DMS53 treated with DMSO at 0.1 percent for 48 hours (cell line): ENCODE measurements around the gene FAM3B.
"Not testable (repeated sequence)": the region's sequence is repeated elsewhere in the genome, so short reads cannot be mapped to it uniquely, and the experiment has no call there.

Source experiments
- DNase-seq: peaks from one replicate; lab custom pipeline; 2025; ENCODE audit not compliant: unreplicated experiment; lab: John Stamatoyannopoulos, UW

The FAM3B gene

GRCh38 chr21:41316200-41317062 lies at the start of gene FAM3B:
FAM3B (plus strand) TSS chr21:41316801; CDS start chr21:41316880, 79 bp downstream.
- DNase-seq, result peak; percentile 34

GRCh38 chr21:41267346-41267745 lies 49.3 kb upstream of the FAM3B start:
- DNase-seq, result no peak

GRCh38 chr21:41269535-41269934 lies 47.1 kb upstream of the FAM3B start:
- DNase-seq, result no peak

GRCh38 chr21:41277196-41277595 lies 39.4 kb upstream of the FAM3B start:
- no peak for DNase-seq

GRCh38 chr21:41277846-41278245 lies 38.8 kb upstream of the FAM3B start:
- no peak for DNase-seq

- no peak for DNase-seq
These were observed 36.3 kb upstream of the FAM3B start for GRCh38 chr21:41280115-41280919.

- no peak for DNase-seq
These were observed 34.2 kb upstream of the FAM3B start for GRCh38 chr21:41282412-41282811.

GRCh38 chr21:41283211-41283818 lies 33.3 kb upstream of the FAM3B start:
- peak; percentile 37 for DNase-seq

GRCh38 chr21:41289431-41289830 lies 27.2 kb upstream of the FAM3B start:
- no peak for DNase-seq

GRCh38 chr21:41290106-41290799 lies 26.3 kb upstream of the FAM3B start:
- DNase-seq, result no peak

GRCh38 chr21:41294548-41295231 lies 21.9 kb upstream of the FAM3B start:
- no peak for DNase-seq

GRCh38 chr21:41295721-41296254 lies 20.8 kb upstream of the FAM3B start:
- DNase-seq, result no peak

GRCh38 chr21:41302976-41303375 lies 13.6 kb upstream of the FAM3B start:
- no peak for DNase-seq

GRCh38 chr21:41304068-41304720 lies 12.4 kb upstream of the FAM3B start:
- no peak for DNase-seq

- DNase-seq, result no peak
These were observed 9.4 kb upstream of the FAM3B start for GRCh38 chr21:41307219-41307618.

GRCh38 chr21:41313285-41314164 lies 3.1 kb upstream of the FAM3B start:
- DNase-seq, result not testable (repeated sequence)

- DNase-seq, result no peak
These were observed 875 bp upstream of the FAM3B start for GRCh38 chr21:41315726-41316125.

GRCh38 chr21:41317063-41317392 lies 427 bp downstream of the FAM3B start:
- DNase-seq, result no peak

GRCh38 chr21:41317458-41317857 lies 857 bp downstream of the FAM3B start:
- peak; percentile 20 for DNase-seq
